Measurements from ENCODE around the gene PRICKLE2.

Gene PRICKLE2

DNA sequence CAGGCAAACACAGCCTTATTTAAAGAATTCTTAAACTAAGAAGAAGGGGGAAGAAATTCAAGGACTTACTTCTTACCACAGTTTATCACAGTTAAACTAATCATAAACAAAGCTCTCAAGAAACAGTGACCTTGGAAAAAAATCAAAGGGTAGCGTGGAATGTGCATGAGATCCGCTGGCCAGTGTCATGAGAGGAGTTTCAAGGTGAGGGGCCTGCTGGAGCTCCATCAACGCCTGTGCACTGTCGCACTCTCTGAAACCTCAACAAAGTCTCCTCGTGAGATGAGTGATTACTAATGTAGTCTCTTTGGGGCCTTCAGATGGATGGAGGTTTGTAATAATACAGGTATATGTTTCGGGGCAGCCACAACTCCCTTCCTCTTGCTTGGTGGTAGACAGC is 28.4 kb upstream of the PRICKLE2 start:
- DNase-seq (ENCODE audit: low spot score), result no peak

DNA sequence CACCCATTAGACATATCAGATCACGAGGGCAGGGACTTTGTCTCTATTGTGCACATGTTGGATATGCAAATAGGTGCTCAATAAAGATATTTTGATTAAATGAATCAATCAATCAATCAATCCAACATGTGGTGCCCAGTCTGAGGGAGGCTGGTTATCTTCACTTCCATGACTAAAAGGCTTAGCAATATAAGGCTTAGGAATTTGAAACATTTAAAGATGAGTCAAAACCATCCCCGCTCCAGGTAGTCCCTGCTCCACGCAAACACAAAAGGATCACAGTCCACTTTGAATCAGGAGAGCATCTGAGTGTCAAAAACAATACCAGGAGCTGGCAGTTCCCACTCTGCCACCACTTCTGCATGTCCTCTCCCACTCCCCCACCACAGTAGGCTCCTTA is 25.8 kb upstream of the PRICKLE2 start:
- no peak for DNase-seq (ENCODE audit: low spot score)

DNA sequence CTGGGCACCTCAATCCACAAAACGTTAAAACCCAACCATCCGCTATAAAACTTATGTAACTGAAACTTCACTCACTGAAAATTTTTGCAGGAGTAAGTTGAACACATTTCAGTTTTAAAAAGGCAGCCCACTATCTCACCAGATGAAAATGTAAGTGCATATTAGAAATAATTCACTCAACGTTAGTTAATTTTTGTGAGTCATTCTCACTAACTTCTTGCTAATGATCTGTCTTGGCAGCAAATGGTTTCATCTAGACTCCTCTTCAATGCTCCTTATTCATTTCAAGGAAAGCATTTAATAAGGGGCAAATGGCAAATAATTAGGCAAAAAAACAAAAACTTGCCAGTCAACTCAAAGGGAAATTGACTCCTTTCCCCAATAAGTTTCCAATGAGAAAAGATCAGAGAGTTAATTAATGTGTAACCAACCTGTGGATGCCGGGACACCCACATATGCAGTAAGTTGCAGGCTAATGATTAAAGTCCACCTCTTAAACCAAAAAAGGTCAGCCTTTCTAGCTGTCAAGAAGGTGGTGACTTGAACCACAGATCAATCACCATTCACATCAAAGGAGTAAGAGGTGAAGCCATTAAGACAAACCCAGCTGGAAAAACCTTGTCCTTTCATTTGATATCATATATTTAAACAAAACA is 22.9 kb upstream of the PRICKLE2 start:
- DNase-seq (ENCODE audit: low spot score), result no peak

DNA sequence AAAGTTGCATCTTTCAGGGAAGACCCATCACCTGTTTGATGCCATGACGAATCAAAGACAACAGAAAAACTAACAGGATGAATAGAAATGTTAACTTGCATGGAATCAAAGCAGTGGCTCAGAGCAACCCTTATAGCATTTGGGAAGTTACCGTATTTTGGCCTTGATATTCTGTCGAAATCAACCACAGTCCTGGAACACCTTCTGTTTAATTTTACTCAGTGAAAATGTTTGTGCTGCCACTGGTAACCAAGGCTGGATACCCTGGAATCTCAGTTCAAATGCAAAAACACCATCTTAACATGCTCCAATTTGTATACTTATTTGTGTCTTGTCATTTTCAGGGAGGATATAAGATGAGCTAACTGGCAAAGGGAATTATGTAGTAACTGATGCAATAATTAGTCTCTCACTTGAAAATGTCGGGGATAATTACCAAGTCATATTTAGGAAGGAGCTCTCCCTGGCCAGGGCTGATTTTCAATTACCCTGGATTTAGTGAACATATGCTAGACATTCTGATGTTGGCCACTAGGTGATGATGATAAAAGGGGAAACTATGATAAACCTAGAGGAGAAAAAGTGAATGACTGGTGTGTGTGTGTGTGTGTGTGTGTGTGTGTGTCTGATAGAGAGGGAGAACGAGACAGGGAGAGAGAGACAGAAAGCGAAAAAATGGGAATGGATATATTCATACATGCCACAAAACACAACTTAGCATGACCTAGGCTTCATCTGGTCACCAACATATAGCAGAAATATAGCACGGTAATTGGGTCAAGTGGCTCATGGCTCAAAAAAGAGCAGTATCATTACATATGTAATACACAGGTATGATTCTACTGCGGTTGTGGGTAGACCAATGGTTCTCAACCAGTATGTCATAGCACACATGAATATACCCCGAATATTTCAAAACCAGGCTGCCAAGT is 19.0 kb upstream of the PRICKLE2 start:
- DNase-seq (ENCODE audit: low spot score), result no peak

DNA sequence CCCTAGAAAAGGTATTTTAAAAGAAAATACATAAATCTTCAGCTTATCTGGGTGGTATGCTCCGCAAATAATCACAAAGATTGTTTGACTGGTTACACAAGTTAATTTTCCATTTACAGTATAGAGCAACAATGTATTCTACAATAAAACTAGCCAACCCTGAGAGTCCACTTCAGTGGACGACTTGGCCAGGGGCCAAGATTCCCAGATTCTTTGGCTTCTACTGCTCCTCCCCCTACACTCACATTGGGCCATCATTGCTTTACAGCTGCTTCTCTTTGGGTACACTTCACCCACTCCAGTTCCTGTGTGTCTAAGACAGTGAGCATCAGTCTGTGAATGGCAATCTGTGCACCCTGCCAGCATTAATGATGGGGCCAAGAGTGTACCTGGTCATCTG is 17.2 kb upstream of the PRICKLE2 start:
- DNase-seq (ENCODE audit: low spot score), result no peak

DNA sequence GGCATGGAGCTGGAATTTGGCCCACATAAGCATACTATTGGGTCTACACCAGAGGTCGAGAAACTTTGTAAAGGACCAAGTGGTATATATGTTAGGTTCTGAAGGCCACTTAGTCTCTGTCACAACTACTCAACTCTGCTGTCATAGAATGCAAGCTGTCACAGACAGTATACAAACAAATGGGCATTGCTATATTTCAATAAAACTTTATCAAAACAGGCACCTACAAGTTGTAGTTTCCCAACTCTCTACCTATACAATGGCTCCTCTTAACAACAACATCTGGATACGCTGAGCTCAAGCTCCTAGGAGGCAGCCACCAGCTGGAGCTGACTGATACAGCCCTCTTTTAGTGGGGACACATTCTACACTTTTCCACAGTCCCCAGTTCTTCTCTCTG is 15.7 kb upstream of the PRICKLE2 start:
- DNase-seq (ENCODE audit: low spot score), result no peak

DNA sequence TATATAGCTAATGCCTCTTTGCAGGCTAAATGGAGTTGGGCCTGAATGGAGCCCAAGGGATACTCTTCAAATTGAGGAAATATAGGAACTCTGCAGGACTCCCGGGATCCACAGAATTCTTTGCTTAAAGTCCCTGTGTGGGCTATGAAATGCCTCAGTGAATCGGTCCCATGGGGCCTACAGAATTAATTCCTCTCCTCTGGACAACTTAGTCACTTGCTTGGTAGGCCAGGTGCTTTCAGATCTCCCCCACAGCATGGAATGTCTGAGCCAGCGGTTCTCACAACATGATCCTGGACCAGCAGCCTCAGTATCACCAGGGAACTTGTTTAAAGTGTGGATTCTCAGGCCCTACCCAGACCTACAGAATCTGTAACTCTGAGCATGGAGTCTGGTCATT is 15.1 kb upstream of the PRICKLE2 start:
- no peak for DNase-seq (ENCODE audit: low spot score)

DNA sequence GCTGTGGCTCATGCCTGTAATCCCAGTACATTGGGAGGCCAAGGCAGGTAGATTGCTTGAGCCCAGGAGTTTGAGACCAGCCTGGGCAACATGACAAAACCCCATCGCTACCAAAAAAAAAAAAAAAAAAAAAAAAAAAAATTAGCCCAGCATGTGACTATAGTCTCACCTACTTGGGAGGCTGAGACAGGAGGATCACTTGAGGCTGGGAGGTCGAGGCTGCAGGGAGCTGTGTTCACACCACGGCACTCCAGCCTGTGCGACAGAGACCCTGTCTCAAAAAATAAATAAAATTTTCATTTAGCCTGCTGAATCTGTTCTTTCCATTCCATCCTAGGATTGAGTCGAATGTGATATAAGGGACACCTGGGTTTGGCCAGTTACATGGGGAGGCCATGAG is 14.6 kb upstream of the PRICKLE2 start:
- no peak for DNase-seq (ENCODE audit: low spot score)

DNA sequence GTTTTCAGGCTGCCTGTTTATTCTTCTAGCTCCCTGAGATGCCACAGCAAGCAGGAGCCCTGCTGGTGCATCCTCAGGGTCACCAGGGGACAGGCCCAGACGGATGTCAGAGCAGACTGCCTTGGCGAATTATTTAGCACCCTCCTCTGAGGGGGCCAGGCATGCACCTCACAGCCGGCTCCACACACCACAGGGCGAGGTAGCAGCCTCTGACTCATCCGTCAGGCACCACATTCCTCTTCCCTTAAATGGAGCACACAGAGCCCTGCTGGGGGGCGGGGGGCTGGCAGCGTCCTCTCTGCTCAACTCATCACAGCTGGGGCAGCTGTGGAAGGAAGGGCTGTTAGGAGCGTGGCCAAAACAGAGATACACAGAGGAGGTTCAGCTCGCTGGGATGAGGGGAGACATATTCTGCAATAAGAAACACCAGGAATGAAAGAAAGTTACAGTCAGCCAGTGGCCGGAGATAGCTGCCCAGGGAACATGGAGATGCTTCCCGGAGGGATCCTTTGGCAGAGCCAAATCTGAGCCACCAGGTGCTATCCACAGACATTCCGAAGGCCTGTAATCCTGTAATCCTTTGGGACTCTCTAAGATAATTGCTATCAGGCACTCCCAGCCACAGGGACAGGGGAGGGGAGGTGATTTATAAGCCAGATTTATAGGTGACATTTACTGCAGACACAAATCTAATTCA is 13.9 kb upstream of the PRICKLE2 start:
- no peak for DNase-seq (ENCODE audit: low spot score)

DNA sequence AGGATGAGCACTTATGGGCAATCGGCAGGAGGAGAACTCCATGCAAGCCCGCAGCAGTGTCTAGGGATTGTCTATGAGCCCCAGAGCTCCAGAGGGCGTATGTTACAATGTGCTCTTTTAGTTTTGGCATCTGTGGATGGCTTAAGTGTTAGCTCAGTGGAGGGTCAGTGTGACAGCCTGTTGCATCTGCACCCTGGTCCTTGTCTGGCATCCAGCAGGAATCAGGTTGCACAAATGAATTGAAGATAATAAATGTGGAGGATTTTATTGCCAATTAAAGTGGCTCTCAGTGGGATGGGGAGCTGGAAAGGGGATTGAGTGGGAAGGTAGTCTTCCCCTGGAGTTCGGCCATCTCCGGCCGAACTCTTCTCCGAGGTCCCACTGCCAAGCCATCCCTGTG is 11.8 kb upstream of the PRICKLE2 start:
- DNase-seq (ENCODE audit: low spot score), result no peak

DNA sequence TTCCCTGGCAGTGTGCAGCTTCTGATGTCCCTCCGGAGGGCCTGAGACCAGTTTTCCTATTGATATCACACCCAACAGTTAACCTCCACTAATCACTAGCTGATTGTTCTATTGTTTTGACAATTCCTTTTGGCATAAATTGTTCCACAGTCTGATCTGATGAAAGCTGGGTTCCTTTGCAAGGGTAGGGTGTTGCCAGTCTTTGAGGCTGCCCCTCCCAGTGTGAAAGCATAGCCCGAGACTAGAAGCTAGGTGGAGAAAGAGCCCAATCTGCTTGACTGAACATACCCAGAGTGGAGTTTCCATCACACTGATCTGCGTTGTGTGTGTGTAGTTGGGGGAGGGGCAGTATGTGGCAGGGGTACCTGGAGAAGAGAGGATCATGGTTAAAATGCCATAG is 10.3 kb upstream of the PRICKLE2 start:
- DNase-seq (ENCODE audit: low spot score), result no peak

DNA sequence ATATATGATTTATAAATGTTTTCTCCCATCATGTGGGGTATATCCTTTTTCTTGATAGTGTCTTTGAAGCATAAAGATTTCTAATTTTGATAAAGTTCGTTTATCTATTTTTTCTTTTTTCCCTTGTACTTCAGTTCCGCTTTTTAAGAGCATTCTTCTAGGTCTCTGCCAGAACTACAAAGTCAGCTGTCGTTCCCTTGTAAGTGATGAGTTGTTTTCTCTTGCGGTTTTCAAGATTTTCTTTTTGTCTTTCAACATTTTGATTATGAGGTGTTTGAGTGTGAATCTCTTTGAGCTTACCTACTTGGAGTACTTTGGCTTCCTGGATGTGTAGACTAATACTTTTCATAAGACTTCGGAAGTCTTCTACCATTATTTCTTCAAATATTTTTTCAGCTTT is 9.3 kb upstream of the PRICKLE2 start:
- DNase-seq (ENCODE audit: low spot score), result no peak

DNA sequence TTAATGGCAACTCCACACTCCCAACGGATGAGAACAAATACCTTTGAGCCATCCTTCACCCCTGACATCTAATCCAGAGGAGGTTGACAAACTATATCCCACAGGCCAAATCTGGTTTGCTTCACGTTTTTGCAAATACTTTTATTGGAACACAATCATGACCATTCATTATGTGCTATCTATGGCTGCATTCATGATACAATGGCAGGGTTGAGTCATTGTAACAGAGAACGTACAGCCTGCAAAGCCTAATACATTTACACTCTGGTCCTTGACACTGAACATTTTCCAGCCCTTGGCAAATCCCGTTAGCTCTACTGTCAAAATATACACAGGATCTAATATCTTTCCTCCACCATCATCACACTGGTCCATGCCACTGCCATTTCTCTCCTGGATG is 7.6 kb upstream of the PRICKLE2 start:
- no peak for DNase-seq (ENCODE audit: low spot score)

DNA sequence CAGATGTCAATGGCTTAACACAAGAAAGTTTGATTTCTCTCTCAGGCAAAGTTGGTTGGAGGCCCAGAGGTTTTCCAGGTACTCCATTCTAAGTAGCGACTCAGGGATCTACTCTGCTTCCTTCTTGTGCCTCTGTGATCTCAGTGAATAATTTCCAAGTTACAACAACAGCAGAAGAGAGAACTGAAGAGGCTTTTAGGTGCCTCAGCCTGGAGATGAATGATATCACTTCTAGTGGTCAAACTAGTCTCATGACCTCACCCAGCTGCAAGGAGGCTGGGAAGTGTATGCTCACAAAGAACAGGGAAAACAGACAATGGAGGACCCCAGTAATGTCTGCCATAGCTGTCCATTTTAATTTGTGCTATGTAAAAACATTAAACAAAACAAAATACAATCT is 4.6 kb upstream of the PRICKLE2 start:
- DNase-seq (ENCODE audit: low spot score), result no peak

DNA sequence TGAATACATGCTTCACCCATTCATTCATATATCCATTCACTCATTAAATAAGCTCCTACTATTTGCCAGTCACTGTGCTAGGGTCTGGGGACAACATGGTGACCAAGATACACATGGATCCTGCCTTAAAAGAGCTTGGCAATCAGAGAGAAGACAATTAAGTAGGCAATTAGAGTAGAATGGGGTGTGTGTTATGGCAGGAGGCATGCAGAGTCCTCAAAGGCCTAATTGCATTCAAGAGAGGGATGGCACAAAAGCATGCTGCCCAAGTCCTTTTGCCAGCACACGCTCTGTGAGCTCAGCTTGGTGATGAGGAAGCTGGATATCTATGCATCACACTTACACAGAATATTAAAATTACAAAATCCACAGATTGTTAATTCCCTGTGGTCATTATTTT is 2.8 kb upstream of the PRICKLE2 start:
- no peak for DNase-seq (ENCODE audit: low spot score)

DNA sequence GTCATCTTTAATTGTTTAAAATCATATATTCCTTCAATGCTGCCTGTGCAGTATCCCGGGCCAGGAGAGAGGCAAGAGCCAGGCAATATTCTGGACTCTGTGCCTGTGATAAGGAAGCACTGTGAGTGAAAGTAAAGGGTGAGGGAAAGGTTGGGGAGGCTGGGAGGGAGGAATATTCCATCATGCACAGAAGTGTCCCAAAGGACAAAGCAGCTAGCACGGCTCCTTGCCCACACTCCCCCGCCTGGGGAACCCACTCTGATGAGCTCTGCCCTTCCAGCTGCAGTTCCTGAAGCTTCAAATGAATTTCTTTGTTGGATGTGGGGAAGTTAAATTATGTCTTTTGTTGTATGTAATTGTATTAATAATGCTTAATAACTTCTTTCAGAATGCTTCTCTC is 1.5 kb upstream of the PRICKLE2 start:
- no peak for DNase-seq (ENCODE audit: low spot score)

DNA sequence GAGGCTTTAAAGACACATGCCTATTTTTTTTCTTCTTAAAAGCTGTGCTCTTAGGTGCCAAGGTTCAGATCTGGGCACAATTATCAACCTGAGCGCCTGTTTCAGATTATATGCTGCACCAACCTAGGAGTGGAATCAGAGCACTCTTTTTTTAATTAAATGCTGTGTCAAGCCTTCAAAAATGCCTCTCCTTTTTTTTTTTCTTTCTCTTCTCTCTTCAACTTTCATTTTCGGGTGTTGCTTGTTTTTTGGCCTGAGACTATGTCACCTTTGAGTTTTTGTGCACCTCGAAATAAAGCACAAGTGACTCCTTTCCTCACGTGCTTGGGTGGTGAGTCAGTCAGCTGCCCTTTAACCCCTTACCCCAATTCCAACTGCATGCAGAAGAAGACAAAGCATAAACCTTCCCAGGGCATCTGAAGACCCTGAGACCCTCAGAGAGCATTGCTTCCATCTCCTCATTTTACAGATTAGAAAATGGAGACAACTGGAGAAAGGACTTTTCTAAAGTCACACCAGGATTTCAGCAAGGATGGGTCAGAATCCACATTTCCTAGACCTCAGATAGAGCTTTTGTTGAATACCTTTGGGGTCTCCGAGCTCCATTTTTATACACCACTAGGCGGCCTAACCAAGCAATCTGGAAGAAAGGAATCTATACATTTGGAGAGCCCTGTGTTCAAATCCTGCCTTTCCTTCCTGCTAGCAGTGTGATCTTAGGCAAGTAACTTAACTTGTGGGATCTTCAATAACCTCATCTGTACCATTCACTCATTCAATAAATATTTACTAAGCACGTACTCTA is 631 bp upstream of the PRICKLE2 start:
- DNase-seq (ENCODE audit: low spot score), result no peak

DNA sequence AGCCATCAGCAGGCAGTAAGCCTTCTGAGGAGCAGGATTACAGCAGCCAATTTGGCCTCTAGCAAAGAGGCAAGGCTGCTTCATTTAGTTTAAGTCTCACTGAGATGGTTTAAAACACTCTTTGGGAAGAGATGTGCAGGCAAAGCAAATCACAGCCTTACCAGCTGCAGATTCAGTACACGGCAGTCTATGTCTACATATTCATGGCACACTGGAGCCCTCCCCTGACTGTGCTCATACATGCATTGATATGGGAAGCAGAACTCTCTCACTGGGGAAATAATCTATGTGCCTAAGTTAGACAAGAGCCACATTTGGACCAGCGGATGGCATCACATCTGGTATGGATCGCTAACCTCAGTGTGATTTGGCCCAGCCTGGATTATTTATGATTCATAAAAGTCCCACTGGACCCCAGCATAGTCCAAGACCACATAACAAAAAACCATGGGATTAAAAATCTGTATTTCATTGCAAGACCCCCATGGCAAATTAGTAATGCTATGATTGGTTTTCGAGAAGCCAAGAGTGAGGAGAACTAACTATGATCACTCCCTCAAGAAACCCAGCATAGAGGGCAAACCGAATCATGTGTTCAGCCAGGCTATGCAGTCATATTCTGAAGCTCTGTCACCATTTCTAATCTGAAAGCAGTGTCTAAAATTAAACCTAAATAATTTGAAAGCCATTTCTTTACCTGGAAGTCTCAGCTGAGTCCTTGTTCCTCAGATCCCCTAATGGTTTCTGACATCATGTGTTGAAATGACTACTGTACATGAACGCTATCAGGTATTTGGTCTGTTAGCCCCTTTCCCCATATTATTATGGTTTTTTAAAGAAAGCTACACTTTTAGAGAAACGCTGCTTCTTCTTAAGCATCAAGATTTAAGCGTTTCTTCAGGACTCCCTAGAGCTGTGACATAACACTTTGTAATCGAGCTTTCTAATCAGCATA is 1.2 kb downstream of the PRICKLE2 start:
- DNase-seq (ENCODE audit: low spot score), result no peak

DNA sequence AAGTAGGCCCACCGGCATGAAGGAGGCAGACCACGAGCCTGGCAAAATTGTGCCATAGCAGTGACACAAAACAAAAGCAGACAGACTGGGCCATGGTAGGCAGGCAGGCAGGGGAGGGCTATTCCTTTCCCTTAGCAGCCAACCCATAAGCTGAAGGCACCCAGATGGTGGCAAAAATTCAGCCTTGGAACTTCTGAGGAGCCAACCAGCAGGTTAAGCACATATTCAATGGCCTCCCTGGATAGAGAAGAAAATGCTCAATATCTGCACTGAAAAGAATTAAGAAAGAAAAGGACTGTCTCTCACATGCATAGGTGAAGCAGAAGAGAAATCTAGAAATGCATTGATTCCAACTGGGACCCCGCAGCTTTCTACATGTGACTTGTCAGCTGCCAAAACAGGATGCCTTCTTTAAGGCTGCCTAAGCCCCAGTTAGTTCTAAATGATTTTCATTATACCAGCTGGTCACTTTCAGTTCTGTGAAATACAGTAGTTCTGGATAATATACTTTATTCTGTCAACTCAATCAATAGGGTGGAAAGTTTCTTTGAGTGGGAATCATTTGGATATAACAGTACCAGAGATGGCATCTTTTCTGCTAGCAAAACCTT is 2.7 kb downstream of the PRICKLE2 start:
- no peak for DNase-seq (ENCODE audit: low spot score)

DNA sequence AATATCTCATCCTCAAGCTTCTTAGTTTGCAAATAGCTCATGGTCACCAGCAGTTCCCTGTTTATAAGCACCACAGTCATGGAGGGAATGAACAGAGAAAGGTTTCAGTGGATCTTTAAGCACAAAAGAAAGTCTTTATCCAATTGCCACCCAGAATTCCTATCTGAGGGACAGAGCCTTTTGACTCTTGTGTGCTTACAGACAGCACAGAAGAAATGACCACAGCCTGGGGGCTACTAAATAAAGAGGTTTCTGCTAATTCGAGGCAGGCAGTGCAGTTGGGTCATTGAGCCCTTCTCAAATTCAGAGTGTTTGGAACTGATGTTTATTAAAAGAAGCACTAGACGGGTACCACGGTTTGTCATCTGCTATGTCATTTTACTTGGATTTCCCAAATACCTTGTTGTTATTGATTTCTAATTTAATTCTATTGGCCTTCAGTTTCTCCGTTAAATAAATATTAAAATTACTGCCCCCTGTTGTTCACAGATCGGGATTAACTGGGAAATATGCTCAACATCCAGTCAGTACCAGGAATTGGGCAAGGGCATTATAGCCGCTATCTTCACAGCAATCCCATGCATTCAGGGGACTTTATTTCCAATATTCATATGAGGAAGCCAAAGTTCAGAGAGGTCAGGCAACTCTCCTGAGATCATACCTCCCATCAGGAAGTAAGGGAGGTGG is 3.6 kb downstream of the PRICKLE2 start:
- DNase-seq (ENCODE audit: low spot score), result no peak

Data from CD4-positive, alpha-beta T cell treated with Interleukin-2 at 100 ng/mL for 4 hours (primary cell).